GM18508 (cell line): ENCODE results near the gene ADGRG1.

ENCODE experiments used
- ATAC-seq: cut with Tn5 transposase; IDR thresholded peaks from one replicate; pipeline ENCODE4 v1.9.1; 2021; ENCODE audit warnings: moderate number of reproducible peaks; ENCODE audit not compliant: insufficient read depth, unreplicated experiment

ADGRG1 gene

DNA sequence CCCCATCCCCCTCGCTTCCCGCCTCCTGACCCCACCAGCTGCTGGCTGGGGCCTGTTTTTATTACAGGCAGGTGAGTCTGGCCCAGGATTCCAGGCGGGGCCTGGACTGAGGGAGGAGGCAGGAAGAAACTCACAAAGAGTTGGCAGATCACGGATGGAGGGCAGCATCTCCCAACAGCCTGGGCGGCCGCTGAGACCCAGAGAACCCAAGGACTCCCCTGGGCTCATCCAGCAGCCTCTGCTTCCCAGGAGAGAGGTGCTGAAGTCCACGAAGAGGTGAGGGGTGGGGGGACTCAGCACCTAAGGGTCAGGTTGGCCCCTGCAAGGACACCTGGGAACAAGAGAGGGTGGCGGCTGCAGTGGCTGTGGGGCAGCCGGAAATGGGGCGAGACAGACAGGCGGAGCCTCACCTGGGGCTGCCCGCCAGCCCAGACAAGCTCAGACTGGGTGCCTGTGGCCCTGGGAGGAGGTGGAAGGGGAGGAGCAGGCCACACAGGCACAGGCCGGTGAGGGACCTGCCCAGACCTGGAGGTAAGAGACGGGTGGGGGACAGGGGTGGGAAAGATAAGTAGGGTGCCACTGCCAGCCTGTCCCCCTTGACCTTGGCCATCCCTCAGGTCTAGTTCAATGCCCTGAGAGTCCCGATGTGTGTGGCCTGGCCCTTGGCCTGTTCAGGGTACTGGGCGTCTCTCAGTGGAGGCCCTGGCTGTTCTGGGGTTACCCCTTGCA is 8.7 kb upstream of the ADGRG1 start:
- ATAC-seq = no peak

DNA sequence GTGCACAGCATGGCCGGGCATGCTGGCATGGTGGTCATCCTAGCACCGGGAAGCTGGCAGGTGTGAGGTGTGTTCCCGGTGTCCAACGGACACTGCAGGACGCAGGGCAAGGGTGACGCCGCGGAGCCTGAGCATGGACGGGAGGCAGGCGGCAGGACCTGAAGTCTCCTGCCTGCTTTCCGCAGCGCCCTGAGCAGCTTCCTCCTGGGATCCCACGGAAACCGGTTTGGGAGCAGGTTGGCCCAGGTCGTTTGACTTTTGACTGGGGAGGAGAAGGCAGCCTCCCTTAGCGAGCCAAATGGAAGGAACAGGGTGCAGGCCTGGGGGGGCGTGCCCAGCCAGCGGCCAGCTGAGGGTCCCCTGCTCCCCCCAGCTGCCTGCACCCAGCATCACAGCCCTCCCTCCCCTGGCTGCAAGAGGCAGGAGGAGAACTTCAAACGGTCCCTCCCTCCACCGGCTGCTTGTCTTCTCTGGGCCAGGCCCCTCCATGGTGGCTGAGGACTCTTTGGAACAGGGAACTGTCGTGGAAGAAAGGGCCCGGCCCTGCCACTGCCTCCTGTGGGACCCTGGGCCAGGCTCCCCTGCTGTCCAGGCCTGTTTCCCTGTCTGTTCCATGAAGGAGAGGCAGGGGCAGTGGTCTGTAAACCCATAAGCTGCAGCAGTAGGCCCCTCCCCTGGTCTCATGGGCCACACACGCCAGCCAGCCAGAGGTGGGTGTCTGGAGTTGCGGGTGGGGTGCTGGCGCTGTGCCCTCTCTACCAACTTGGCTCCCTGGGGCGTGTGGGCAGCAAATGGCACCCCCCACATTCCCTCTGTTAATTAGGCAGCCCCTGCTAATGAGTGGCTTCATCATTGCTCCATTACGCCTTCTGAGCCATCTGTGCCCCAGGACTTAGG is 7.8 kb upstream of the ADGRG1 start:
- no peak for ATAC-seq

DNA sequence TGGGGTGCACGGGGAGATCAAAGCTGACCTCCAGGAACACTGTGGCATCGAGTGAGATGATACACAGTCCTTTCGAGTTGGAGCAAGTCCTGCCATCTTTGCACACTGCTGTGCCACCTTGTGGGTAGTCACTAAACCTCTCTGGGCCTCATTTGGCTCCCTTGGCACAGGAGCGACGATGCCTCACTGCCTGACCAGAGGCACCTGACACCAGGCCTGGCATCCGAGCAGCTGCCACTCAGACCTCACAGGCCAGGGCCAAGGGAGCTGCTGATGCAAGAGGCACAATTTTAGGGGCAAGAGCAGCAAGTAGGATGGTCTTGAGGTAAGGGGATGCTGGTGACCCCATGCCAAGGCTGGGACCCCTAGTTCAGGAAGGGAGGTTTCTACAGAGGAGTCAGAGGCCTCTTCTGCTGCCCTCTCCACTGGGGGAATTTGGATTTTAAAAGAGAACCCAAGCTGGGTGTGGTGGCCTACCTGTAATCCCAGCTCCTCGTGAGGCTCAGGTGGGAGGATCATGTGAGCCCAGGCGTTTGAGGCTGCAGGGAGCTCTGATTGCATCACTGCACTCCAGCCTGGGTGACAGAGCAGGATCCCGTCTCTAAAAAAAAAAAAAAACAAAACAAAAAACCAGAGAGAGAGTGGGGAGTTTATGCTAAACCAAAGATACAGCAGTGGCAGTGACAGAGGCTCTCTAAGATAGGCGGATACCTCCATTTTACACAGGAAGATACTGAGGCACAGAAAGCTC is 6.7 kb upstream of the ADGRG1 start:
- ATAC-seq = no peak

DNA sequence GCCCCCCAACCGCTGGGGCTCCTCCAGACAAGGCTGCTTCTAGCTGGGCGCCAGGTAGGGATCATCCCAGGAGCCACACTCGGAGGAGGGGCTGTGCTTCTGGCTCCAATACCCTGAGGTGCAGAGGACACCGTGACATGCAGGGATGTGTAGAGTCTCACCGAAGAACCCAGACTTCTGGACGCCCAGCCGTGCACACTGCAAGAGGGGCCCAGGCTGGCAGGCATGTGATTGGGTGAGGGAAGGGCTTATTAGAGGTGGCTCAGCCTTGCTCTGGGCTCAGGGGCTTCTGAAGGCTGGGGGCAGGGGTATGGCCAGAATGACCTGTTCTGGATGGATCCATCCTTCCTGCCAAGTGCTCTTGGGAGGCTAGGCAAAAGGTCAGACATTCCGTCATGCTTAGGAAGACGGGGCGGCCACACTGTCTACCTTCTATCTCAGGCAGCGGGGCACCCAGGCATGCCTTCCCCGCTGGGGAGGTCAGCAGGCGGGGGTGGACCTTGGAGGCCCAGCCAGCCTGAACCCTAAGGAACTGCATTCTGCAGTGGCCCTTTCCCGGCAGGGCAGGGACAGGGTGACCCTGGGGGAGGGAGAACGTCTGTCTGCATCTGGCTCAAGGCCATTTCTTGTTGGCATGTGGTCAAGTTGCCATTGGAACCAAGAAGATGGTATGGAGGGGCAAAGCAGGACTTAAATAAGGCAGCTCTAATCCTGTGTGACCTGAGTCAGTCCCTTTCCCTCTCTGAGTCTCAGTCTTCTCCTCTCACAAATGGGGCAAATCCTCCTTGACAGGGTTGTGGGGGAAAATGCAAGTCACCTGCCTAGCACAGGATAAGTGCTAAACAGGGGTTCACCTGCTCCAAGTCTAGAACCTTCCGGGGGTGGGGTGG is 5.8 kb upstream of the ADGRG1 start:
- ATAC-seq = no peak

DNA sequence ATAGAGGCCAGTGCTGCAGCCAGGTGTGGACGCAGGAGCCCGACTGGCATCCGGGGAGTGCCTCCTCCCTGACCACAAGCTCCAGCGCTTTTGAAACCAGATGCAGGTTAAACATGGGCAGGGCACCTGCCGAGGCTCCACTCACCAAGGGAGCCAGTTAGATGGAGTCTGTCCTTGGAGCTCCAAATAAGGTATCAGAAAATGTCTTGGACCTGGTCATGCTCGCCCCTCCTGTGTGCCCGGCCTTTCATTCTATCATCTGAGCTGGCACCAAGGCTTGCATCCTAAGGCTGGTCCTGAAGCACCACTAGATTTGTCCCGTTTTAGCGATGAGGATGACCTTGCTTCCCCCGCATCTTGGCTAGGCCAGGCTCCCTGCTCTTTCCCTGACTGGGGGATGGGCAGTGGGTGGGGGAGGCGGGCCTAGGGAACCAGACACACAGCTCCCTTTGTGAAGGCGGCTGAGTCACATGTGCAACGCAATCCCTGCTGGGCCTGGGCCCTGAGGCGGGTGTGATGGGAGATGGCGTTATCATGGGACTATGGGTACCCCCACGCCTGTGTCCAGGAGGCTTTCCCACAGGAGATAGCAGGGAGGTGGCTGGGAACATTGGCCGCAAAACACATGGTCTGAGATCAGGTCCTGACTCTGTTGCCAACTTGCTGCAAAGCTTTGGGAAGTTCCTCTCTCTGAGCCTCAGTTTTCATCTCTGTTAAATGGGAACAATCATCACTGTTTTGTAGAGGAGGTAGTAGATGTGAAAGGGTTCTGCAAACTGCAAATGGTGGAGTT is 5.0 kb upstream of the ADGRG1 start:
- no peak for ATAC-seq

DNA sequence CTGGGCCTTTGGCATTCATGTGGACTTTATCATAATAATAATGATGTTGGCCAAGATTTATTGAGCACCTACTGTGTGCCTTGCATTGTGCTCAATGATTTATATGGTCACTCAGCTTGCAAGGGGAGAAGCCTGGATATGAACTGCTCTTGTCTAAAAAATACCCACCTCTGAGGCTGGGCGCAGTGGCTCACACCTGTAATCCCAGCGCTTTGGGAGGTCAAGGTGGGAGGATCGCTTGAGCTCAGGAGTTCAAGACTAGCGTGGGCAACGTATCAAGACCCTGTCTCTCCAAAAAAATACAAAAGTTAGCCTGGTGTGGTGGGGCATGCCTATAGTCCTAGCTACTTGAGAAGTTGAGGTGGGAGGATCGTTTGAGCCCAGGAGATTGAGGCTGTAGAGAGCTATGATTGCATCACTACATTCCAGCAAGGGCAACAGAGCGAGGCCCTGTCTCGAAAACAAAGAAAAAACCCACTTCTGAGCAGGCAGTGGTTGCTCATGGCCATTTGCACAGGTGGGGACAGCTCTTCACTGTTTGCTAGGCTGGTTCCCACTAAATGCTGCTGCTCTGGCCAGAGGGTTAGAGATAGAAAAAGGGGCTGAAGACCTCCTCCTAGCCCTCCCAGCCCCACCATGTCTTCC is 4.3 kb upstream of the ADGRG1 start:
- ATAC-seq = no peak

DNA sequence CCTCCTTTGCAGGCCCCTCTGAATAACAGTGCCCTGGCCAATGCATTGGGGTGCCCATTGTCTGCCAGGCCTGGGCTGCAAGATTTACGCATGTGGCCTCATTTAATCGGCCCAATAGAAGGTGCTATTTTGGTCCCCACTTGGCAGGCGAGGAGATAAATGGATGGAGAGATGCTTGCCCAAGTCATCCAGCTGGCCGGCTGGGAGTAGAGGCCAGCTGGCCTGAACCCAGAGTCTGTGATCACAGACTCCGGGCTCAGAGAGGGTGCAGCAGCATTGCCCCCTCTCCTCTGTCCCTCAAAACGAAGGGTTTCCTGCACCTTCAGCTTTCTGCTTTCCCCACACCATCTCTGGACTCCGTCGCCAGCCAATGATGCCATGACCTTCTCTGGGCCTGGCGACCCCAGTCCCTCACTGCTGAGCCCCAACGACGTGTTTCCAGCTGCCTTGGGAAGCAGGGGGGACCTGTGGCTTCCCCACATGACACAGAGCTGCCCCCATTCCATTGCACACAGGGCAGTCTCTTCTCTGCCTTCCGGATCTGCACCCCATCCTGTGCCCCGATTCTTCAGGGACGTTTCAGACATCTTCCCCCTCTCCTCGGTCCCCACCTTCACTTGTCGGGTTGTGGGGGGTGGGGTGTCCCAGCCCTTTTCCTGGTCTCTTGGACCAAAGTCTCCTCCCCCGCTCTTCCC is 3.5 kb upstream of the ADGRG1 start:
- no peak for ATAC-seq

DNA sequence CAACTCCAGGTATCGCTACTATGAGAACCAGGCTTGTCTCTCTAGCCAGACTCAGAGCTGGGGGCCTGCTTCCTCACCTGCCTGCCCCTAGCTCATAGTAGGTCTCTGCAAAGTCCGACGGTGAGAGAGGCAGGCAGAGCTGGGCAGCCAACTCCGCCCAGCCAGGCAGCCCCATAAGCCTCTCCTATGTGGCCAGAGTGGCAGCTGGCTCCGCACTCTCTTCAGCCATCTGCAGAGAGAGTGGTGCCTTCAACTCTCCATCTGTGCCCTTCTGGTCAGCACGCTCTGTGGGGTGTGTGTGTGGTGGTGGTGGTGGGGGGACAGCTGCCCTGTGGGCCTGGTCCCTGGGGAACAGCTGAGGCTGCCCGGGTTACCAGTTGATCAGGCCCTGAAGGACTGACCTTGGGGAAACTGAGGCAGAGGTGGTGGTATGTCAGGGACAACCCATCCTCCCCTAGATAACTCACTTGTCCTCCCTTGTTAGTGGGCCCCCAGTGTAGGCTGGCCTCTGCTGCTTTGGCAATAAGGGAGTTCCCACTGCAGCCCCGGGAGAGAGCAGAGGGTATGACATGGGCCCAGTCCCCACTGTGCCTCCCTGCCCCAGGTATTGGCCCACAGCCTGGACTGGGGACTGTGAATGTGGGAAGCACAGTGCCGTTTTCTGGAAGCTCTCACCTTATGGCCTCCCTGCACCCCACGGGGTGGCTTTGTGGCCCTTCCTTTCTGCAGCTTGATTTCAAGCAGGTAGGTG is 1.8 kb upstream of the ADGRG1 start:
- no peak for ATAC-seq

DNA sequence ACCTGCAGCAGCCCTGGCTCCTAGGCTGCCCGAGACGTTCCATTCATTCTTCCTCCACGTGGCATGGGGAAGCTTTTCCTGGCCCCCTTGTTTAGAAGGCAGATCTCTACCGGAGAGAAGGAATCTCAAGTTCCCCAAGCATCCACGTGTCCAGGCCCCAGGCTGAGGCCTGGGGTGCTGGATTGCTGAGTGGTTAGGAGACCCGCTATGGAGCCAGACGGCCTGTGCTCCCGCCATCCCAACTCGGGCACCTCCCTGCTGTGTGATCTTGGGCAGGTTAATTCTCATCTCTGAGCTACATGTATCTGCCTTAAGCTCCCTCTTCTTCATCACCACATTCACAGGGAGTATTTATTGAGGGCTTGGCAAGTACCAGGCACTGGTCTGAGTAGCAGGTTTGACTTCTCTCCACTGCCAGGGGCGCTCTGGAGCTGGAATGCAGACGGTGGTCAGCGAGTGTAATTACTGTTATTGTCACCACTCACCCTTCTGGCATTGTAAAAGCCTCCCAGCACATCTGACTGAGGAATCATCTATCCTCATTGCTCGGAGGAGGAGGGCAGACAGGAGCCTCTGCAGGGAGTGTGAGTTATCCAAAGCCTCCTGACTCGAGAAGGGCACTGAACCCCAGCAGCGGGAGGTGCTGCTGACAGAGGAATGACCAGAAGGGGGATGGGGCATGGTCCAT is 1.1 kb upstream of the ADGRG1 start:
- ATAC-seq = no peak

DNA sequence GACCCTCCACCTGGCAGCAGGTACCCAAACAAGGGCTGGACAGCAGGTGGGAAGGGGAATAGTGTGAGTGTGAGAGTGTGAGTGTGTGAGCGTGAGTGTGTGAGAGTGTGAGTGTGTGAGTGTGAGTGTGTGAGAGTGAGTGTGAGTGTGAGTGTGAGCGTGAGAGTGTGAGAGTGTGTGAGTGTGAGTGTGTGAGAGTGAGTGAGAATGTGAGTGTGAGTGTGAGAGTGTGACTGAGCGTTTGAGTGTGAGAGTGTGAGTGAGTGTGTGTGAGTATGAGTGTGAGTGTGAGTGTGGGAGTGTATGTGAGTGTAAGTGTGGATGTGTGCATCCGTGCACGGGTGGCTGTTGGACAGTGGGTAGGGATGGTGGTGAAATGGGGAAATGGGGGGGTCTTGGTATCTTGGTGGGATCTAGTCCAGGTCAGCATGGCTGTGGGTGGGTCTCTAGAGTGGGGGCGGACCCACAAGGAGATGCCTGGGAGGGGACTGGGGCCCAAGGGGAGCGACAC is 408 bp downstream of the ADGRG1 start:
- no peak for ATAC-seq

DNA sequence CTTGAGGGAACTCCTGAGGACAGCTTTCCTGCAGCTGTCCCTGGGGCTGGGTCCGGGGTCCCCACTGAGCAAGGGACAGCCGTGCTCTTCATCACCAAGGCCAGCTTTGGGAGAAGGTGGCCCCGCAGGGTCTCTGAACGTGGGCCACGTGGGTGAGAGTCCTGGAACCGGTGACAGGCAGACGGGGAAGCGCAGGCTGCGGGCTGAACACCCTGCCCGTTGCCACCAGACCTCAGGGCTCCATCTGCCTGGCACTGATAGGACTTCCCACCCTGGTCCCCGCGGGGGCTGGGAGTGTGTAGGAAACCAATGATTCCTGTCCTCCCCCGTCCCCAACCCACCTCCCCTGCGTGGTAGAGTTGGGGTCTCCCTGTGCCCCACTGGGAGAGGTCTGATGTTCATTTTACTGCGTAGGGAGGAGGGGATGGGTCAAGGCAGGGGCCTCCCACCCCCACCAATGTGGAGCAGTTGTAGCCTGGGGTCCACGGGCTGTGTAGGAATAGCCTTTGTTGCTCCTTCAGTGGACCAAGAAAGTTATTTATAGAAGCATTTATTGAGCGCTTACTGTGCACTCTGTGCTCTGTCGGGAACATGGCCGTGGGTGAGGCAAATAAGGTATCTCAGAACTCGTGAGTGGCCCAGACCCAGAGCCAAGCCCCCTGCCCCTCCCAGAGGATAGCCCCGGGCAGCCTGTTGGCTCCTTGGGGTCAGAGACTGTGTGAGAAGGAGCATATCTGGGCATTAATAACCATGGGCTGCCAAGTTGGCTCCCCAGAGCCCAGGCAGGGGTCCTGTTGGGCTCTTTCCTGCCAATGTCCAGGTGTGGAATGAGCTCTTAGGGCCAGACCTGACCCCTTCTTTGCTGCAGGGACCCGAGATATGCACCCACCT is 1.3 kb downstream of the ADGRG1 start:
- ATAC-seq = no peak

DNA sequence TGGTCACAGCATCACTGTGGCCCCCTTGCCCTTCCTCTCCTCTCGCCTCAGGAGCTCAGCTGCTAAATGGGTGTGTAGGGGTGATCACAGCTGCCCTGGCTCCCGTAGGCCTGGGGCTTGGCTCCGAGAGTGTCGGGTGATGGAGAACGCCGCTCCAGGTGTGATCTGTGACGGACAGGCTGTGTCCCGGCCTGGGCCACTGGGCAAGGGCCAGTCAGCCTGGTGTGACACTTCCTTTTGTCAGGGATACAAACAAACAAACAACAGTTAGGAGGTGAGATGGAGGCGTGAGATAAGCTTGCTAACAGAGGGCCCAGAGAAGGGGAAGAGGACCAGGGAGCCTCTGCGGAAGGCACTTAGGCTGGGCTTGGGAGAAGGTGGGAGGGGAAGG is 2.0 kb downstream of the ADGRG1 start:
- ATAC-seq = no peak

DNA sequence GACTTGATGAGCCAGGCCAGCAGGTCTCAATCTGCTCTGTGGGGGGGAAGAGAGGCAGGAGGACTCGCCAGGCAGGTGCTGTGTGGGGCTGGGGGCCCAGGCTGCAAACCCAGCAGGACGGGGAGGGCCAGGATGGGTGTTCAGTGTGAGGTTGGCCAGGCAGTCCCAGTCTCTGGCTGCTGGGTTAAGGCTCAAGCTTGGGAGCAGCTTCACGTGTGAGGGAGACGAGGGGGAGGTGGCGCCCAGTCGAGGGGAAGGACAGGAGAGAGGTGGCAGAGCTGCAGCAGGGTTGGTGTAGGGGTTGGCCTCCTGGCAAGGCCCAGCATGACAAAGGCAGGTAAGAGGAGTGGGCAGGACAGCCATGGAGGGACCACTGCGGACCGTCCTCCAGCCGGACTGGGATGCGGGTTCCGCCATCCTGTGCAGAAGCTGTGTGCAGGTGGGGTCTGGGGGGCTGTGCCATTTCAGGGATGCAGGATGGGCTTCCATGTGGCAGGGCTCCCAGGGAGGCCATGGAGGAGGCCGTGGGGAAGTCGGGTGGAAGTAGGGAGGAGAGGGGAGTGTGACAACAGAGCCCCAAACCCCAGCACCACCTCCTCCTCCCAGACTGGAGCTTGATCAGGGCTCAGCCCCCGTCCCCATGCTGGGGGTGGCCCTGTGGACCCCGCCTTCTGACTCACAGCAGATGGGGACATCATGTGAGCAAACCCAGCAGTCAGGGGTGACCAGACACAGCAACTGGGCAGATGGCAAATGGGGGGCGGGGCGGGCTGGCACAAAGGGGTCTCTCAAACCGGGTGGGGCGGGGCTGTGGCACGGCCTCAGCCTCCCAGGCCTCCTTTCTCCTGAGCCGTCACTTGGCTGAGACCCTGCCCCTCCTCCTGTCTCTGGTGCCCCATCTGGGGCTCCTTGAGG is 2.8 kb downstream of the ADGRG1 start:
- ATAC-seq = no peak

DNA sequence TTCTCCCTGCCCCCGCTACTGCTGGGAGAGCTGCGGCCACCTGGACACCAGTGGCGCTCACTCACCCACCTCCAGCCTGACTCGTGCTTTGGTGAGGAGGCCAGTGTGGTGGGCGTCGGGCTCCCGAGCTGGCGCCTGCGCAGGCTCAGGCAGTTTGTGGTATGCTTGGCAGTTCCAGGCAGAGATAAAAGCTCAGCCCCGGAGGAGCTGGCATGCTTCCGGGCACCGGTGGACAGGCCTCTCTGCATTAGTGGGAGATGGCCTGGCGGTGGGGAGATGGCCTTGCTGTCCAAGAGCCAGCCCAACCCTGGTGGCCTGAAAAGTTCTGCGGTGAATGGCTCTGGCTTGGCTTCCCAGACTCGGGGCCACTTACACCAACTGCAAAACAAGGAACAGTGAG is 4.1 kb downstream of the ADGRG1 start:
- ATAC-seq = no peak
